ENCODE measurements around the gene DMAC2L.

DMAC2L gene

GRCh38 chr14:50265029-50265428 is 47.1 kb upstream of the DMAC2L start:
- H3K9me3 ChIP-seq (replicated peaks; ENCODE audit: insufficient read depth, low read length) = no peaks in the 10 kb centered on the region
- H3K9me2 ChIP-seq (replicated peaks; ENCODE audit: insufficient read depth, low read length) = no peaks in the 10 kb centered on the region
- no peaks in the 10 kb centered on the region for H3F3A ChIP-seq (ENCODE audit: insufficient read depth, low read length)
- no peaks in the 10 kb centered on the region for H3K4me1 ChIP-seq (ENCODE audit: low read length)
- DNase-seq = no peak
- no peak overlapping the region for H2AFZ ChIP-seq (ENCODE audit: low read length)
- no peaks in the 10 kb centered on the region for H3K36me3 ChIP-seq (replicated peaks; ENCODE audit: insufficient read depth, low read length)
- no peak overlapping the region for H3K27ac ChIP-seq (ENCODE audit: low read length)
- H3K9ac ChIP-seq (ENCODE audit: low read length) = no peak overlapping the region
- H3K79me2 ChIP-seq (ENCODE audit: low read length) = no peaks in the 10 kb centered on the region
- no peak overlapping the region for H3K4me2 ChIP-seq (ENCODE audit: low read depth, low read length)
- H3K27me3 ChIP-seq (replicated peaks; ENCODE audit: insufficient read depth, low read length) = no peaks in the 10 kb centered on the region
- TF ChIP-seq EZH2 (optimal IDR thresholded peaks at IDR 0.05; ENCODE audit: low read depth, low read length) (no peak), EZH2phosphoT487 (IDR thresholded peaks at IDR 0.05; ENCODE audit: low read length) (no peak)
- TF ChIP-seq, protein P1, sequence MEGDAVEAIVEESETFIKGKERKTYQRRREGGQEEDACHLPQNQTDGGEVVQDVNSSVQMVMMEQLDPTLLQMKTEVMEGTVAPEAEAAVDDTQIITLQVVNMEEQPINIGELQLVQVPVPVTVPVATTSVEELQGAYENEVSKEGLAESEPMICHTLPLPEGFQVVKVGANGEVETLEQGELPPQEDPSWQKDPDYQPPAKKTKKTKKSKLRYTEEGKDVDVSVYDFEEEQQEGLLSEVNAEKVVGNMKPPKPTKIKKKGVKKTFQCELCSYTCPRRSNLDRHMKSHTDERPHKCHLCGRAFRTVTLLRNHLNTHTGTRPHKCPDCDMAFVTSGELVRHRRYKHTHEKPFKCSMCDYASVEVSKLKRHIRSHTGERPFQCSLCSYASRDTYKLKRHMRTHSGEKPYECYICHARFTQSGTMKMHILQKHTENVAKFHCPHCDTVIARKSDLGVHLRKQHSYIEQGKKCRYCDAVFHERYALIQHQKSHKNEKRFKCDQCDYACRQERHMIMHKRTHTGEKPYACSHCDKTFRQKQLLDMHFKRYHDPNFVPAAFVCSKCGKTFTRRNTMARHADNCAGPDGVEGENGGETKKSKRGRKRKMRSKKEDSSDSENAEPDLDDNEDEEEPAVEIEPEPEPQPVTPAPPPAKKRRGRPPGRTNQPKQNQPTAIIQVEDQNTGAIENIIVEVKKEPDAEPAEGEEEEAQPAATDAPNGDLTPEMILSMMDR (IDR thresholded peaks at IDR 0.05; ENCODE audit: low read length) = no peak
- no peaks in the 10 kb centered on the region for H4K20me1 ChIP-seq (ENCODE audit: insufficient read depth, low read length)
- H3K4me3 ChIP-seq (ENCODE audit: low read length) = no peak overlapping the region

GRCh38 chr14:50270932-50271331 is 41.2 kb upstream of the DMAC2L start:
- no peak overlapping the region for H3K9ac ChIP-seq (ENCODE audit: low read length)
- H3K9me2 ChIP-seq (replicated peaks; ENCODE audit: insufficient read depth, low read length) = no peaks in the 10 kb centered on the region
- H4K20me1 ChIP-seq (ENCODE audit: insufficient read depth, low read length) = no peaks in the 10 kb centered on the region
- no peaks in the 10 kb centered on the region for H3F3A ChIP-seq (ENCODE audit: insufficient read depth, low read length)
- H3K79me2 ChIP-seq (ENCODE audit: low read length) = no peaks in the 10 kb centered on the region
- H3K27ac ChIP-seq (ENCODE audit: low read length) = no peak overlapping the region
- H2AFZ ChIP-seq (ENCODE audit: low read length) = no peak overlapping the region
- no peaks in the 10 kb centered on the region for H3K27me3 ChIP-seq (replicated peaks; ENCODE audit: insufficient read depth, low read length)
- no peaks in the 10 kb centered on the region for H3K4me1 ChIP-seq (ENCODE audit: low read length)
- no peak overlapping the region for H3K4me2 ChIP-seq (ENCODE audit: low read depth, low read length)
- no peak overlapping the region for H3K4me3 ChIP-seq (ENCODE audit: low read length)
- no peak for TF ChIP-seq EZH2 (optimal IDR thresholded peaks at IDR 0.05; ENCODE audit: low read depth, low read length)
- TF ChIP-seq, protein P1 (IDR thresholded peaks at IDR 0.05; ENCODE audit: low read length) = no peak
- TF ChIP-seq EZH2phosphoT487 (IDR thresholded peaks at IDR 0.05; ENCODE audit: low read length) = no peak
- DNase-seq = no peak
- no peaks in the 10 kb centered on the region for H3K36me3 ChIP-seq (replicated peaks; ENCODE audit: insufficient read depth, low read length)
- H3K9me3 ChIP-seq (replicated peaks; ENCODE audit: insufficient read depth, low read length) = no peaks in the 10 kb centered on the region

GRCh38 chr14:50272498-50272897 is 39.6 kb upstream of the DMAC2L start:
- no peak for TF ChIP-seq EZH2phosphoT487 (IDR thresholded peaks at IDR 0.05; ENCODE audit: low read length)
- TF ChIP-seq, protein P1 (IDR thresholded peaks at IDR 0.05; ENCODE audit: low read length) = no peak
- no peak for TF ChIP-seq EZH2 (optimal IDR thresholded peaks at IDR 0.05; ENCODE audit: low read depth, low read length)
- H4K20me1 ChIP-seq (ENCODE audit: insufficient read depth, low read length) = no peaks in the 10 kb centered on the region
- H3K27ac ChIP-seq (ENCODE audit: low read length) = no peak overlapping the region
- no peaks in the 10 kb centered on the region for H3K79me2 ChIP-seq (ENCODE audit: low read length)
- no peaks in the 10 kb centered on the region for H3K27me3 ChIP-seq (replicated peaks; ENCODE audit: insufficient read depth, low read length)
- no peak for DNase-seq
- H3K4me3 ChIP-seq (ENCODE audit: low read length) = no peak overlapping the region
- no peak overlapping the region for H2AFZ ChIP-seq (ENCODE audit: low read length)
- no peaks in the 10 kb centered on the region for H3K36me3 ChIP-seq (replicated peaks; ENCODE audit: insufficient read depth, low read length)
- no peaks in the 10 kb centered on the region for H3F3A ChIP-seq (ENCODE audit: insufficient read depth, low read length)
- H3K4me2 ChIP-seq (ENCODE audit: low read depth, low read length) = no peak overlapping the region
- no peaks in the 10 kb centered on the region for H3K9me2 ChIP-seq (replicated peaks; ENCODE audit: insufficient read depth, low read length)
- no peaks in the 10 kb centered on the region for H3K4me1 ChIP-seq (ENCODE audit: low read length)
- H3K9ac ChIP-seq (ENCODE audit: low read length) = no peak overlapping the region
- no peaks in the 10 kb centered on the region for H3K9me3 ChIP-seq (replicated peaks; ENCODE audit: insufficient read depth, low read length)
